SK-N-SH (cell line): Measurements from ENCODE around the gene BCAR1. TPM values are rescaled to one million over a fixed set of nuclear protein-coding genes. Genes with fewer than 3 reads are reported as not detected.

ENCODE experiments used
- CTCF ChIA-PET: fragments of 300-600, 350-600 bp; formaldehyde crosslinking; extraction: SDS; loops from one replicate; lab custom pipeline; 2021; lab: Yijun Ruan, JAX
- POLR2A ChIA-PET: fragments of 350-600 bp; sonication (Branson Sonifier 250); formaldehyde crosslinking; extraction: SDS; loops from one replicate; lab custom pipeline; 2020; ENCODE audit warnings: antibody characterized with exemption, inconsistent platforms; lab: Yijun Ruan, JAX
- DNase-seq: peaks from one replicate; pipeline ENCODE4 v3.0.0; 2012
- H2AFZ ChIP-seq: fragments of 200-600 bp; sonication (generic); 2 replicates; pipeline ENCODE4 v1.8.1; 2016; ENCODE audit warnings: antibody characterized with exemption, mild to moderate bottlenecking, low read depth
- H3F3A ChIP-seq: fragments of 200-600 bp; sonication (generic); replicated peaks from 2 replicates; pipeline ENCODE3; 2016; ENCODE audit warnings: antibody characterized with exemption, mild to moderate bottlenecking; ENCODE audit not compliant: insufficient read depth
- H3K27ac ChIP-seq, 2 experiments: fragments of 200-500 bp in 1 of 2; fragments of 200-600 bp in 1 of 2; sonication (Bioruptor generic) in 1 of 2; sonication (generic), shearing (Covaris generic) in 1 of 2; 2 replicates each; pipeline versions ENCODE4 v1.5.1 to v1.6.1; 2014 to 2016; ENCODE audit warnings: low read depth in 2 of 2, inconsistent platforms in 1 of 2, low read length in 1 of 2, mild to moderate bottlenecking in 1 of 2, mixed read lengths in 1 of 2
- H3K27me3 ChIP-seq: fragments of 200-600 bp; sonication (generic), shearing (Covaris generic); 2 replicates; pipeline ENCODE4 v1.6.1; 2016; ENCODE audit warnings: mixed run types; ENCODE audit not compliant: insufficient read depth
- H3K36me3 ChIP-seq, 2 experiments: fragments of 200-500 bp in 1 of 2; fragments of 200-600 bp in 1 of 2; sonication (Bioruptor generic) in 1 of 2; sonication (generic) in 1 of 2; replicated peaks in 1 of 2; 2 replicates each; pipeline versions ENCODE3 to v1.5.1; 2014 to 2016; ENCODE audit warnings: low read length in 1 of 2, mild to moderate bottlenecking in 1 of 2; ENCODE audit not compliant: insufficient read depth in 2 of 2, control insufficient read depth in 1 of 2
- H3K4me1 ChIP-seq, 2 experiments: fragments of 200-500 bp in 1 of 2; fragments of 200-600 bp in 1 of 2; sonication (Bioruptor generic) in 1 of 2; sonication (generic), shearing (Covaris generic) in 1 of 2; 2 replicates each; pipeline versions ENCODE4 v1.5.1 to v1.6.1; 2014 to 2016; ENCODE audit warnings: low read depth in 1 of 2, low read length in 1 of 2, mixed run types in 1 of 2; ENCODE audit not compliant: insufficient read depth in 2 of 2, control insufficient read depth in 1 of 2
- H3K4me2 ChIP-seq: fragments of 200-600 bp; sonication (generic), shearing (Covaris generic); 2 replicates; pipeline ENCODE4 v1.6.1; 2017; ENCODE audit warnings: mixed run types
- H3K4me3 ChIP-seq, 2 experiments: fragments of 200-500 bp in 1 of 2; fragments of 200-600 bp in 1 of 2; sonication (Bioruptor generic) in 1 of 2; sonication (generic), shearing (Covaris generic) in 1 of 2; 2 replicates each; pipeline versions ENCODE4 v1.5.1 to v1.8.1; 2014 to 2016; ENCODE audit warnings: low read depth in 2 of 2, inconsistent platforms in 1 of 2, low read length in 1 of 2, mild to moderate bottlenecking in 1 of 2, mixed read lengths in 1 of 2, moderate library complexity in 1 of 2
- H3K79me2 ChIP-seq: fragments of 200-600 bp; sonication (generic); 2 replicates; pipeline ENCODE4 v1.8.1; 2017; ENCODE audit warnings: mild to moderate bottlenecking; ENCODE audit not compliant: insufficient read depth
- H3K9ac ChIP-seq: fragments of 200-600 bp; sonication (generic); 2 replicates; pipeline ENCODE4 v1.6.1; 2017; ENCODE audit warnings: mixed run types
- H3K9me2 ChIP-seq: fragments of 200-600 bp; sonication (generic); 2 replicates; pipeline ENCODE4 v1.6.1; 2017; ENCODE audit warnings: mixed run types
- H3K9me3 ChIP-seq: fragments of 200-600 bp; sonication (generic); 2 replicates; pipeline ENCODE4 v1.6.1; 2017; ENCODE audit warnings: mixed run types, mild to moderate bottlenecking, moderate library complexity
- H4K20me1 ChIP-seq: fragments of 200-600 bp; sonication (generic); 2 replicates; pipeline ENCODE4 v1.6.1; 2017; ENCODE audit warnings: mild to moderate bottlenecking, mixed run types; ENCODE audit not compliant: insufficient read depth
- CTCF ChIP-seq: fragments of 200-600 bp; sonication (generic); IDR thresholded peaks from 2 replicates; pipeline ENCODE4 v1.6.1; 2017; ENCODE audit warnings: antibody characterized with exemption, mild to moderate bottlenecking, moderate library complexity
- ELF1 ChIP-seq: IDR thresholded peaks from 2 replicates; pipeline ENCODE4 v1.4.0; 2012
- EP300 ChIP-seq, 2 experiments: IDR thresholded peaks; 2 replicates each; pipeline versions ENCODE4 v1.4.0 to v1.6.1; 2012; ENCODE audit warnings: borderline replicate concordance in 1 of 2, low read depth in 1 of 2, low read length in 1 of 2
- EZH2phosphoT487 ChIP-seq: fragments of 200-600 bp; sonication (generic); IDR thresholded peaks from 2 replicates; pipeline ENCODE4 v1.6.1; 2017; ENCODE audit warnings: low read depth, mixed run types, mild to moderate bottlenecking, antibody characterized with exemption, moderate library complexity, borderline replicate concordance
- FOSL2 ChIP-seq: IDR thresholded peaks from 2 replicates; pipeline ENCODE4 v1.4.0; 2012; ENCODE audit warnings: low read depth, mild to moderate bottlenecking, moderate library complexity, borderline replicate concordance
- GATA2 ChIP-seq: sonication (generic); formaldehyde crosslinking; IDR thresholded peaks from 2 replicates; pipeline ENCODE4 v1.5.0; 2020; ENCODE audit warnings: mild to moderate bottlenecking, missing genetic modification reagents
- JUND ChIP-seq: IDR thresholded peaks from 2 replicates; pipeline ENCODE4 v1.4.0; 2012
- MEF2A ChIP-seq: IDR thresholded peaks from 2 replicates; pipeline ENCODE4 v1.4.0; 2012; ENCODE audit warnings: low read depth, borderline replicate concordance
- MXI1 ChIP-seq: IDR thresholded peaks from 2 replicates; pipeline ENCODE4 v1.6.1; 2012; ENCODE audit warnings: mild to moderate bottlenecking, low read depth, low read length, improper control_type of control experiment
- NFIC ChIP-seq: IDR thresholded peaks from 2 replicates; pipeline ENCODE4 v1.4.0; 2012; ENCODE audit warnings: borderline replicate concordance
- POLR2AphosphoS5 ChIP-seq: IDR thresholded peaks from 2 replicates; pipeline ENCODE4 v1.6.1; 2012; ENCODE audit warnings: low read depth, low read length
- RAD21 ChIP-seq: IDR thresholded peaks from 2 replicates; pipeline ENCODE4 v1.6.1; 2012; ENCODE audit warnings: mild to moderate bottlenecking, low read length
- RCOR1 ChIP-seq: fragments of 150-350 bp; IDR thresholded peaks from 2 replicates; pipeline ENCODE4 v1.6.1; 2017; ENCODE audit warnings: antibody characterized with exemption, low read length
- REST ChIP-seq: IDR thresholded peaks from 2 replicates; pipeline ENCODE4 v1.6.1; 2012; ENCODE audit warnings: mild to moderate bottlenecking, low read depth, low read length, moderate library complexity
- RFX5 ChIP-seq: IDR thresholded peaks from 2 replicates; pipeline ENCODE4 v1.6.1; 2012; ENCODE audit warnings: mild to moderate bottlenecking, improper control_type of control experiment, low read length
- RXRA ChIP-seq: IDR thresholded peaks from 2 replicates; pipeline ENCODE4 v1.4.0; 2012; ENCODE audit warnings: low read depth, mild to moderate bottlenecking, borderline replicate concordance
- SIN3A ChIP-seq: IDR thresholded peaks from 2 replicates; pipeline ENCODE4 v1.6.1; 2012; ENCODE audit warnings: low read depth, mild to moderate bottlenecking, low read length, moderate library complexity, borderline replicate concordance
- SMC3 ChIP-seq: IDR thresholded peaks from 2 replicates; pipeline ENCODE4 v1.6.1; 2012; ENCODE audit warnings: low read depth, low read length, improper control_type of control experiment
- YY1 ChIP-seq: IDR thresholded peaks from 2 replicates; pipeline ENCODE4 v1.4.0; 2012; ENCODE audit warnings: low read depth, mild to moderate bottlenecking
- ZBTB33 ChIP-seq: IDR thresholded peaks from 2 replicates; pipeline ENCODE4 v1.4.0; 2012; ENCODE audit warnings: low read depth, borderline replicate concordance
- WGBS: methylation state at CpG from one replicate; pipeline ENCODE4 v1.1.6; 2017; ENCODE audit warnings: low lambda C conversion rate; 5-methylcytosine and 5-hydroxymethylcytosine counted together
- polyA plus RNA-seq, 3 experiments: library from polyadenylated mRNA; depleted of rRNA; stranded (reverse); fragments of >200 nt; gene quantifications; 2 replicates each; pipeline ENCODE4 v1.2.3, GENCODE V29; 2012

Gene BCAR1
- polyA plus RNA-seq, 1 of the 3 experiments (the other 2 are of a cell fraction): 45.1 TPM

DNA sequence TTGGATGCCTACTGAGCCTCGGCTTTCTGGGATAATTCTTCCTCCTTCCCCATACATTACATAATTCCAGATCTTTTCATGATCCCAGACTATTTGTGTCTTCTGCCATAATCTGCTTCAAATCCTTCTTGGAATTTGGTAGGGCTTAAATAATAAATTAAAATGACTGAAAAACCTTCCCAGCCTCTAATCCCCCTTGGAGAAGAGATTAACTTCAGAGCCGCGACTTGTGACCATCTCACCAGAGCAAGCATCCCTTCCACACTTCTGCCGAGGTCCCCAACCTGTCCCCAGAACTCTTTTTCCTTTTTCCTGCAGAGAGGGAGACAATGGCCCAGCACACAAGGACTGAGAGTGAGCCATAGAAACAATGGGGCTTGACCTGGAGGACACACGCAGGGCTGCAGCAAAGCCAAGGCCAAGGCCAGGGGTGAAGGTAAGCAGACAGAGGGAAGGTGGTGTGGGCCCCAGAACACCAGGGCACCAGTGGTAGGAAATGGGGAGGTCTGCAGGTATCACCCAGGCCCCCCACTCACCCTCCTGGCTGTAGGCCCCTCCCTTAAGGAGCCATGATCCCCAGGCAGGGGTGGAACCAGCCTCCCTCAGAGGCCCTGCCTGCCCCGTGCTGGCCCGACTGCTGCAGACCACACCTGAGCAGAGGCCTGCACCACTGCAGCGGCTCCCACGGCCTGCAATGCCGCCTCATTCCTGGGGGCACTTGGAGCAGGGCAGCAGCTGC lies 9.6 kb upstream of the BCAR1 start:
- Histone ChIP-seq H3K79me2 (peaks cover 100% of the 10 kb centered on the region), H3K36me3 (peaks cover 9 to 12% of the 10 kb centered on the region in 2 experiments), H3K9me3 (no peaks in the 10 kb centered on the region), H3K9me2 (no peaks in the 10 kb centered on the region), H2AFZ (no peak overlapping the region), H4K20me1 (peaks cover 86% of the 10 kb centered on the region), H3K27me3 (no peaks in the 10 kb centered on the region)
- ChIA-PET POLR2A (no interaction called here), CTCF (no interaction called here)
- WGBS: 92% methylated on average over 5 of the region's 10 CpGs
- no peak for TF ChIP-seq EP300 (IDR thresholded peaks at IDR 0.05; ENCODE audit: borderline replicate concordance in 1 of 2, low read depth in 1 of 2, low read length in 1 of 2)
- no peak for TF ChIP-seq RFX5
- TF ChIP-seq ELF1: no peak
- no peak for TF ChIP-seq RXRA
- no peak for TF ChIP-seq SMC3
- TF ChIP-seq CTCF: no peak
- no peak for TF ChIP-seq EZH2phosphoT487
- TF ChIP-seq ZBTB33: no peak
- TF ChIP-seq FOSL2: no peak
- no peak for TF ChIP-seq RCOR1
- TF ChIP-seq POLR2AphosphoS5: no peak
- no peak for TF ChIP-seq MEF2A
- TF ChIP-seq GATA2 (CRISPR knock-in tag): no peak
- no peak for TF ChIP-seq YY1
- no peak for TF ChIP-seq SIN3A
- TF ChIP-seq MXI1: no peak
- no peak for TF ChIP-seq JUND
- no peak for TF ChIP-seq REST
- TF ChIP-seq RAD21: no peak
- no peak for TF ChIP-seq NFIC
- TF ChIP-seq, all 33 proteins: peak for 0
- Histone ChIP-seq H3K4me2 (no peak overlapping the region), H3K9ac (no peak overlapping the region), H3K4me1 (peaks cover 36 to 71% of the 10 kb centered on the region in 2 experiments), H3K4me3 (no peak overlapping the region), H3F3A (peaks cover 7% of the 10 kb centered on the region), H3K27ac (no peak overlapping the region)
- DNase-seq: peak; percentile 10
